Neuron (in vitro differentiated cells): ENCODE measurements around the gene CERS3.
"Not testable (repeated sequence)": the region's sequence is repeated elsewhere in the genome, so short reads cannot be mapped to it uniquely, and the experiment has no call there.

ENCODE experiments used
- H2AFZ ChIP-seq: one replicate; pipeline ENCODE4 v1.6.1; 2013; ENCODE audit warnings: low read depth, mild to moderate bottlenecking, inconsistent platforms, low read length, moderate library complexity
- H3K27me3 ChIP-seq: one replicate; pipeline ENCODE4 v1.6.1; 2013; ENCODE audit warnings: low read length; ENCODE audit not compliant: insufficient read depth
- H3K36me3 ChIP-seq: one replicate; pipeline ENCODE4 v1.6.1; 2013; ENCODE audit warnings: low read length; ENCODE audit not compliant: insufficient read depth
- H3K4me1 ChIP-seq: one replicate; pipeline ENCODE4 v1.6.1; 2013; ENCODE audit warnings: low read length; ENCODE audit not compliant: insufficient read depth
- H3K4me3 ChIP-seq: 2 replicates; pipeline ENCODE4 v1.5.1; 2013; ENCODE audit warnings: mild to moderate bottlenecking, low read length, moderate library complexity
- H3K9me3 ChIP-seq: one replicate; pipeline ENCODE4 v1.6.1; 2013; ENCODE audit warnings: low read length

The CERS3 gene

GRCh38 chr15:100483370-100483769, 45.4 kb downstream of the CERS3 start:
- no peaks in the 10 kb centered on the region for H3K36me3 ChIP-seq
- no peak overlapping the region for H3K4me3 ChIP-seq
- H3K9me3 ChIP-seq, result no peaks in the 10 kb centered on the region
- no peak overlapping the region for H2AFZ ChIP-seq
- H3K27me3 ChIP-seq, result no peaks in the 10 kb centered on the region
- H3K4me1 ChIP-seq, result no peaks in the 10 kb centered on the region

- no peaks in the 10 kb centered on the region for H3K27me3 ChIP-seq
- no peaks in the 10 kb centered on the region for H3K36me3 ChIP-seq
- H2AFZ ChIP-seq, result no peak overlapping the region
- no peak overlapping the region for H3K4me3 ChIP-seq
- no peaks in the 10 kb centered on the region for H3K4me1 ChIP-seq
- peaks cover 2% of the 10 kb centered on the region for H3K9me3 ChIP-seq
Measured at GRCh38 chr15:100476805-100477204, 51.9 kb downstream of the CERS3 start.

GRCh38 chr15:100472736-100473135, 56.0 kb downstream of the CERS3 start:
- Histone ChIP-seq H3K36me3 (no peaks in the 10 kb centered on the region), H3K9me3 (no peaks in the 10 kb centered on the region), H3K27me3 (no peaks in the 10 kb centered on the region), H2AFZ (no peak overlapping the region), H3K4me1 (no peaks in the 10 kb centered on the region), H3K4me3 (no peak overlapping the region)

- H3K27me3 ChIP-seq, result no peaks in the 10 kb centered on the region
- no peak overlapping the region for H3K4me3 ChIP-seq
Measured at GRCh38 chr15:100471933-100472332, 56.8 kb downstream of the CERS3 start.

GRCh38 chr15:100468285-100468684, 60.5 kb downstream of the CERS3 start:
- Histone ChIP-seq H2AFZ (no peak overlapping the region), H3K36me3 (no peaks in the 10 kb centered on the region), H3K27me3 (no peaks in the 10 kb centered on the region)

More at GRCh38 chr15:100471933-100472332, 56.8 kb downstream of the CERS3 start:
- Histone ChIP-seq H3K9me3 (no peaks in the 10 kb centered on the region), H3K4me1 (no peaks in the 10 kb centered on the region), H3K36me3 (no peaks in the 10 kb centered on the region), H2AFZ (no peak overlapping the region)

GRCh38 chr15:100466073-100466472, 62.7 kb downstream of the CERS3 start:
- no peaks in the 10 kb centered on the region for H3K36me3 ChIP-seq
- no peak overlapping the region for H3K4me3 ChIP-seq
- H3K27me3 ChIP-seq, result no peaks in the 10 kb centered on the region

More at GRCh38 chr15:100468285-100468684, 60.5 kb downstream of the CERS3 start:
- H3K9me3 ChIP-seq, result no peaks in the 10 kb centered on the region
- peaks cover 11% of the 10 kb centered on the region for H3K4me1 ChIP-seq
- no peak overlapping the region for H3K4me3 ChIP-seq

GRCh38 chr15:100464888-100465287, 63.9 kb downstream of the CERS3 start:
- Histone ChIP-seq H3K4me1 (peaks cover 20% of the 10 kb centered on the region), H3K9me3 (no peaks in the 10 kb centered on the region), H3K36me3 (no peaks in the 10 kb centered on the region), H2AFZ (no peak overlapping the region), H3K4me3 (no peak overlapping the region), H3K27me3 (no peaks in the 10 kb centered on the region)

More at GRCh38 chr15:100466073-100466472, 62.7 kb downstream of the CERS3 start:
- peaks cover 14% of the 10 kb centered on the region for H3K4me1 ChIP-seq
- H3K9me3 ChIP-seq, result no peaks in the 10 kb centered on the region
- H2AFZ ChIP-seq, result no peak overlapping the region

GRCh38 chr15:100464256-100464655, 64.5 kb downstream of the CERS3 start:
- Histone ChIP-seq H3K4me3 (no peak overlapping the region), H3K27me3 (no peaks in the 10 kb centered on the region), H3K36me3 (no peaks in the 10 kb centered on the region), H2AFZ (no peak overlapping the region), H3K9me3 (no peaks in the 10 kb centered on the region), H3K4me1 (peaks cover 20% of the 10 kb centered on the region)

GRCh38 chr15:100463515-100463914, 65.2 kb downstream of the CERS3 start:
- H3K9me3 ChIP-seq, result no peaks in the 10 kb centered on the region
- H3K27me3 ChIP-seq, result no peaks in the 10 kb centered on the region
- H3K4me1 ChIP-seq, result peaks cover 20% of the 10 kb centered on the region
- H3K36me3 ChIP-seq, result no peaks in the 10 kb centered on the region
- H3K4me3 ChIP-seq, result no peak overlapping the region
- no peak overlapping the region for H2AFZ ChIP-seq

GRCh38 chr15:100461049-100461448, 67.7 kb downstream of the CERS3 start:
- no peaks in the 10 kb centered on the region for H3K36me3 ChIP-seq
- no peaks in the 10 kb centered on the region for H3K27me3 ChIP-seq
- H3K4me3 ChIP-seq, result no peak overlapping the region
- H3K4me1 ChIP-seq, result peaks cover 25% of the 10 kb centered on the region
- no peak overlapping the region for H2AFZ ChIP-seq
- H3K9me3 ChIP-seq, result no peaks in the 10 kb centered on the region

GRCh38 chr15:100457201-100457600, 71.5 kb downstream of the CERS3 start:
- Histone ChIP-seq H3K4me3 (no peak overlapping the region), H2AFZ (no peak overlapping the region), H3K27me3 (no peaks in the 10 kb centered on the region), H3K9me3 (no peaks in the 10 kb centered on the region), H3K4me1 (peaks cover 14% of the 10 kb centered on the region), H3K36me3 (no peaks in the 10 kb centered on the region)

GRCh38 chr15:100454148-100454547, 74.6 kb downstream of the CERS3 start:
- no peak overlapping the region for H3K4me3 ChIP-seq
- no peaks in the 10 kb centered on the region for H3K9me3 ChIP-seq
- H3K4me1 ChIP-seq, result peaks cover 5% of the 10 kb centered on the region
- H2AFZ ChIP-seq, result no peak overlapping the region
- no peaks in the 10 kb centered on the region for H3K36me3 ChIP-seq
- H3K27me3 ChIP-seq, result no peaks in the 10 kb centered on the region

- H3K4me3 ChIP-seq, result no peak overlapping the region
- H3K4me1 ChIP-seq, result no peaks in the 10 kb centered on the region
- H3K36me3 ChIP-seq, result no peaks in the 10 kb centered on the region
- no peaks in the 10 kb centered on the region for H3K27me3 ChIP-seq
- H2AFZ ChIP-seq, result no peak overlapping the region
- H3K9me3 ChIP-seq, result no peaks in the 10 kb centered on the region
Measured at GRCh38 chr15:100448481-100448880, 80.3 kb downstream of the CERS3 start.

- not testable (repeated sequence) for H3K4me3 ChIP-seq, H3K27me3 ChIP-seq, H3K9me3 ChIP-seq, H3K36me3 ChIP-seq, H3K4me1 ChIP-seq, H2AFZ ChIP-seq
Measured at GRCh38 chr15:100441063-100441462, 87.7 kb downstream of the CERS3 start.
